ENCODE results near the gene MLF2. TPM values are rescaled to one million over a fixed set of nuclear protein-coding genes. Genes with fewer than 3 reads are reported as not detected.

The MLF2 gene
- total and polyA plus RNA-seq, 12 donors = 135 to 334 (median 229) TPM

DNA sequence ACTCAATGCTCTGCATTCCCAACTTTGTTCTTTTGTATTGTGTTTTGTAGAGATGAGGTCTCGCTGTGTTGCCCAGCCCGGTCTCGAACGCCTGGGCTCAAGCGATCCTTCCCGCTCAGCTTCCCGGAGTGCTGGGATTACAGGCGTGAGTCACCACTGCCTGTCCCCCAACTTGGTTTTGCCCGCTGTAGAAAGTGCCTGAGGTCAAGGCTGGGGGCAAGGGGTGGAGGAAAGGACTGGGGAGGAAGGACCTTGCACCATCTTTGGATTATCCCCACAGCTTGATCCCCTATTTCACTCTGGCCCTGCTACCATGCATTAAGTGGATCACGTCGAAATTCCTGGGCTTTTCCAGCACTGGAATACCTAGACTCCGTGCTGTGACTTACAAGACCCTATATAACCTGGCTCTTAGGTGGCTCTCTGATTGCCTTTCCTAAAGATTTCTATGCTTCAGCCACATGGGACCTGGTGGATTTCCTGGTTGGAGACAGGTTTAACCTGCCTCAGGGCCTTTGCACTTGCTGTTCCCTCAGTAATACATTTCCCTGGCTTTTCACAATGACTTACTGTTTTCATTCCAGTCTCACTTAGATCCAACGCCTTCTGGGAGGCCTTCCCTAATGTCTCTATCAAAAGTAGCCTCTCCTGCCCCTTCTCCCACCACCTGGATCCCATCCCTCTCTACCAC, 51.7 kb downstream of the MLF2 start:
- Histone ChIP-seq H3K4me3 (peak overlapping the region in 1 of 4 donors; percentile 62), H3K27me3 (peaks cover 61% of the 10 kb centered on the region), H3K4me1 (replicated peaks in 1 of 2) (peaks cover 5 to 9% of the 10 kb centered on the region in 2 donors), H3K27ac (no peak overlapping the region), H3K36me3 (replicated peaks in 1 of 2) (no peaks in the 10 kb centered on the region), H3K9me3 (replicated peaks in 1 of 3) (no peaks in the 10 kb centered on the region)
- TF ChIP-seq POLR2A (IDR thresholded peaks at IDR 0.05) = no peak
- TF ChIP-seq, protein P1, sequence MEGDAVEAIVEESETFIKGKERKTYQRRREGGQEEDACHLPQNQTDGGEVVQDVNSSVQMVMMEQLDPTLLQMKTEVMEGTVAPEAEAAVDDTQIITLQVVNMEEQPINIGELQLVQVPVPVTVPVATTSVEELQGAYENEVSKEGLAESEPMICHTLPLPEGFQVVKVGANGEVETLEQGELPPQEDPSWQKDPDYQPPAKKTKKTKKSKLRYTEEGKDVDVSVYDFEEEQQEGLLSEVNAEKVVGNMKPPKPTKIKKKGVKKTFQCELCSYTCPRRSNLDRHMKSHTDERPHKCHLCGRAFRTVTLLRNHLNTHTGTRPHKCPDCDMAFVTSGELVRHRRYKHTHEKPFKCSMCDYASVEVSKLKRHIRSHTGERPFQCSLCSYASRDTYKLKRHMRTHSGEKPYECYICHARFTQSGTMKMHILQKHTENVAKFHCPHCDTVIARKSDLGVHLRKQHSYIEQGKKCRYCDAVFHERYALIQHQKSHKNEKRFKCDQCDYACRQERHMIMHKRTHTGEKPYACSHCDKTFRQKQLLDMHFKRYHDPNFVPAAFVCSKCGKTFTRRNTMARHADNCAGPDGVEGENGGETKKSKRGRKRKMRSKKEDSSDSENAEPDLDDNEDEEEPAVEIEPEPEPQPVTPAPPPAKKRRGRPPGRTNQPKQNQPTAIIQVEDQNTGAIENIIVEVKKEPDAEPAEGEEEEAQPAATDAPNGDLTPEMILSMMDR (IDR thresholded peaks at IDR 0.05) = no peak
- intact Hi-C loops (cut with DNase I) = no loop called here
- 24 to 44% (median 28%) methylated on average over 6 to 13 of the region's 13 CpGs for WGBS, 4 donors
- DNase-seq = no peak

DNA sequence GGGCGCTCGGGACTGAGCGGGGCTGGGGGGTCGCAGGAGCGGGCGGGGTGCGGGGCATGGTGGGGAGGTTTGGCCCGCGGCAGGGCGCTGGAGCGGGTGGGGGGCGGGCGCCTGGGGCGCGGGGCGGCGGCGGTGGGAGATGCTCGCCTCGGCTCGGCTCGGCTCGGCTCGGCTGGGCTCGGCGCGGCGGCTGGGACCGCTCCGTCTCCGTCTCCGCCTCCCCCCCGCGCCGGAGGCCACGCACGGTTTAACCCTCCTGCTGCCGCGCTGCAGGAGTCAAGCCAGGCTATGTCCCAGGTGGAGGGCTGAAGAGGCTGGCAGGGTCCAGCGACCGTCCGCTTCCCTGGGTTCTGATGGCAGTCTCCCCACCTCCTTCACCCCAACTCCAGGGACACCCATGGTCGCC, 52.3 kb downstream of the MLF2 start, which contains the start of gene PIANP:
PIANP (minus strand) TSS at position 170 of the 406 bp plus-strand sequence. CDS start 2,754 bp downstream, outside the sequence.
- intact Hi-C loops (cut with DNase I) = no loop called here
- WGBS, 4 donors = 0 to 1% (median 0%) methylated on average over 9 to 41 of the region's 43 CpGs
- Histone ChIP-seq H3K27ac (no peak within 1 kb of the TSS), H3K4me1 (replicated peaks in 1 of 2) (peaks cover 5 to 9% of the 10 kb centered on the region in 2 donors), H3K9me3 (replicated peaks in 1 of 3) (no peaks in the 10 kb centered on the region), H3K36me3 (replicated peaks in 1 of 2) (no peaks in the 10 kb centered on the region), H3K27me3 (peaks cover 58% of the 10 kb centered on the region), H3K4me3 (peak within 1 kb of the TSS in 1 of 4 donors; percentile 62)
- peak in 6 of 7 donors; percentile 24 to 64 (median 40) for DNase-seq
- TF ChIP-seq, protein P1 (IDR thresholded peaks at IDR 0.05) = no peak
- TF ChIP-seq POLR2A (IDR thresholded peaks at IDR 0.05) = no peak

DNA sequence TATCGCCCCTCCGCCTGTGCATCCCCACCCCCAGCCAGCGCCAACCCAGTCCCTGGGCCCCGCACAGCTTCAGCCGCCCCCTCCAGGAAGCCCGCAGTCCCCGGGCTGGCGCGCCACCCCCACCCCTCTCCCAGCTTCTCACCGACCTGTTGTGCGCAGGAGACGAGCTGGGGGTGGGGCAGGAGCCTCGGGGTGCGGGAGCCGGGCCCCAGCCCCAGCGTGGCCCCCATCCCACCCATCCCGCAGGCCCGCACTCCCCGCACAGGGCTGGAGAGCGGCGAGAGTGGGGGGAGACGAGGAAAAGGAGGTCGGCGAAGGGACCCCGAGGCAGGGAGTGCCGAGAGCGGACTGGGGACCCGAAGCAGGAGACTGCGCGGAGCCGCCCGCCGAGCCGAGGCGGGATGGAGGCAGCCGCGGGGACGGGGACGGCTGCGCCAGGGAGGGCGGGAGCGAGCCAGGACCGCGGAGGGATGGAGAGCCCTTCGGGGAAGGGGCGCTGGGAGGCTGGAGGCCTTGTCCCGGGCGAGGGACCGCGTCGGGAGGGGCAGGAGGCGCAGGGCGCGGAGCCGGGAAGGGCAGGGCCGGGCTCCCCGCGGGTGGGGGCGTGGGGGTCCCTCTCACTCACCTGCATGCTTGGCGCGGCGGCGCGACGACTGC, 52.8 kb downstream of the MLF2 start:
- TF ChIP-seq POLR2A (IDR thresholded peaks at IDR 0.05) = no peak
- TF ChIP-seq, protein P1 (IDR thresholded peaks at IDR 0.05) = no peak
- no peak overlapping the region for H3K27ac ChIP-seq
- peaks cover 54% of the 10 kb centered on the region for H3K27me3 ChIP-seq
- no peak for DNase-seq
- peaks cover 5 to 9% of the 10 kb centered on the region in 2 donors for H3K4me1 ChIP-seq (replicated peaks in 1 of 2)
- WGBS, 4 donors = 1 to 3% (median 2%) methylated on average over 32 to 65 of the region's 65 CpGs
- intact Hi-C loops (cut with DNase I) = loop anchor here in 1 of 2 donors (2.0 to 5.0 kb wide), 2 partner anchors 13 to 38 kb away; partner anchors contain the start of gene ING4
- peak overlapping the region in 1 of 4 donors; percentile 62 for H3K4me3 ChIP-seq
- H3K9me3 ChIP-seq (replicated peaks in 1 of 3) = no peaks in the 10 kb centered on the region
- no peaks in the 10 kb centered on the region for H3K36me3 ChIP-seq (replicated peaks in 1 of 2)

DNA sequence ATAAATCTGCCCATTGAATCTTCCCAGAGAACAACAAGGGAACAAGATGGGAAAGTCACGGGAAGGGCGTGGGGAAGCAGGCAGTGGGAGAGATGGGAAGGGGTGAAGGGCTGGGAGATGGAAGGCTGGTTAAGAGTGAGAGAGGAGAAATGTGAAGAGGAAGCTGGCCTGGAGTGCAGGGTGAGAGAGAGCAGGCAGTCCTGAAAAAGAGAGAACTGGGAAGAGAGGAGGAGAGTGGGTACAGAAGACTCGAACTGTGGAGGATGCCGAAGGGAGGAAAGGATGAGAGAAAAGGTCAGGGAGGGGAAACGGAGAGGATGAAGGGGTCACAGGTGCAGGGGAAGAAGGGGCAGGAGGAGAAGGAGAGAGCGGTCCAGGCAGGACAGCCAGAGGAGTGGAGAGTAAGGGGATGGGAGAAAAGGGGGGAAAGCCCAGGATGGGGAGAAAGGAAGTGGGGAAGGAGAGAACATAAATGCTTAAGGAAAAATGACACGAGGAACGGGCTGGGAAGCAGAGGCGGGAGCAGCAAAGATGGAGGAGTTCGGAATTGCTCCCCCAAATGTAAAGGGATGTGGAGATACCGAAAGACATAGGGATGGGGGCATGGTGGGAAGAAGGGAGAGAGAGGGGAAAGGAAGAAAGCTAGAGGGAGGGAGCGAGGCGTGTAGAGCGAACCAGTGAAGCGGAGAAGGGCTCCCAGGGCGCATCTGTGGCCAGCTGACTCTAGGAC, 53.5 kb downstream of the MLF2 start:
- no peak for DNase-seq
- no peak for TF ChIP-seq POLR2A (IDR thresholded peaks at IDR 0.05)
- TF ChIP-seq, protein P1 (IDR thresholded peaks at IDR 0.05) = no peak
- Histone ChIP-seq H3K4me3 (no peak overlapping the region), H3K27me3 (peaks cover 49% of the 10 kb centered on the region), H3K36me3 (replicated peaks in 1 of 2) (no peaks in the 10 kb centered on the region), H3K27ac (no peak overlapping the region), H3K4me1 (replicated peaks in 1 of 2) (peaks cover 5 to 9% of the 10 kb centered on the region in 2 donors), H3K9me3 (replicated peaks in 1 of 3) (no peaks in the 10 kb centered on the region)
- WGBS, 4 donors = 17 to 20% (median 18%) methylated on average over 16 of the region's 16 CpGs
- intact Hi-C loops (cut with DNase I) = loop anchor here in 1 of 2 donors (2.0 to 5.0 kb wide), 2 partner anchors 13 to 37 kb away; partner anchors contain the start of gene ING4

Measured in adrenal gland (tissue), 12 donors.